K562 (cell line): ENCODE results near the gene LBR. TPM values are rescaled to one million over a fixed set of nuclear protein-coding genes. Genes with fewer than 3 reads are reported as not detected.

Experiments
- ATAC-seq: fragments of 200-7000 bp; cut with Tn5 transposase; 3 replicates; pipeline ENCODE4 v1.9.1; 2020; ENCODE audit warnings: moderate library complexity
- BruUV-seq: library from RNA; stranded (reverse); fragments of 400-500 nt; replicated peaks from 2 replicates; lab custom pipeline; 2021; lab: Mats Ljungman, UMichigan
- CTCF ChIA-PET: fragments of 300-600 bp; formaldehyde crosslinking; extraction: SDS; loops from one replicate; lab custom pipeline; 2021; ENCODE audit warnings: low intra/inter-chr PET ratio; lab: Yijun Ruan, JAX
- POLR2A ChIA-PET: fragments of 300-600, 350-650 bp; sonication (Branson Sonifier 250); formaldehyde crosslinking; extraction: SDS; loops from one replicate; lab custom pipeline; 2021; ENCODE audit warnings: antibody characterized with exemption, inconsistent platforms; lab: Yijun Ruan, JAX
- DNase-seq, 4 experiments: peaks; one replicate each; pipeline versions ENCODE4 v3.0.0 to v3.0.0-alpha.2; 2011 to 2018; ENCODE audit warnings: low spot score in 3 of 4, mixed read lengths in 3 of 4; ENCODE audit errors: extremely low read depth in 1 of 4
- FAIRE-seq: peaks from 2 replicates; lab custom pipeline; 2011; peaks lifted over from hg19 to GRCh38; lab: Jason Lieb, UNC
- H2AFZ ChIP-seq: 2 replicates; pipeline ENCODE4 v1.6.0; 2011; ENCODE audit warnings: low read depth, low read length, control low read depth, inconsistent platforms
- H3K27ac ChIP-seq: fragments of 200-600 bp; 3 replicates; pipeline ENCODE4 v1.8.0; 2011; ENCODE audit warnings: low read depth, mild to moderate bottlenecking, control low read depth, inconsistent platforms, low read length, moderate library complexity, mixed read lengths; ENCODE audit errors: extremely low read depth
- H3K27me3 ChIP-seq, 2 experiments: fragments of 300-600 bp in 1 of 2; 2 replicates in 1 of 2; 3 replicates in 1 of 2; pipeline versions ENCODE4 v1.6.0 to v1.8.0; 2011; ENCODE audit warnings: inconsistent platforms in 2 of 2, low read length in 2 of 2, mild to moderate bottlenecking in 1 of 2, mixed read lengths in 1 of 2, moderate library complexity in 1 of 2; ENCODE audit not compliant: control insufficient read depth in 2 of 2, insufficient read depth in 2 of 2
- H3K36me3 ChIP-seq: fragments of 300-600 bp; 3 replicates; pipeline ENCODE4 v1.8.0; 2011; ENCODE audit warnings: mild to moderate bottlenecking, low read length, inconsistent platforms; ENCODE audit not compliant: control insufficient read depth, insufficient read depth
- H3K4me1 ChIP-seq, 2 experiments: fragments of 200-600 bp in 1 of 2; replicated peaks in 1 of 2; 2 replicates in 1 of 2; 3 replicates in 1 of 2; pipeline versions ENCODE4 v1.5.1 to v1.8.0; 2011; ENCODE audit warnings: inconsistent platforms in 2 of 2, low read length in 2 of 2, mild to moderate bottlenecking in 1 of 2, mixed read lengths in 1 of 2, moderate library complexity in 1 of 2; ENCODE audit not compliant: control insufficient read depth in 2 of 2, insufficient read depth in 2 of 2
- H3K4me2 ChIP-seq: 2 replicates; pipeline ENCODE4 v1.6.1; 2011; ENCODE audit warnings: low read length, control low read depth, inconsistent platforms, mixed read lengths; ENCODE audit not compliant: insufficient read depth
- H3K4me3 ChIP-seq: fragments of 200-600 bp; sonication (generic), shearing (Covaris generic); 2 replicates; pipeline ENCODE4 v1.5.1; 2016; ENCODE audit warnings: control low read depth, inconsistent platforms
- H3K79me2 ChIP-seq: fragments of 200-600 bp; 3 replicates; pipeline ENCODE4 v1.8.0; 2011; ENCODE audit warnings: low read length, inconsistent platforms; ENCODE audit not compliant: control insufficient read depth, insufficient read depth
- H3K9ac ChIP-seq, 2 experiments: 2 replicates each; pipeline versions ENCODE4 v1.6.0 to v1.6.1; 2011; ENCODE audit warnings: low read depth in 2 of 2, low read length in 2 of 2, control low read depth in 1 of 2, inconsistent platforms in 1 of 2, mild to moderate bottlenecking in 1 of 2, mixed read lengths in 1 of 2; ENCODE audit not compliant: insufficient read depth in 1 of 2
- H3K9me1 ChIP-seq: one replicate; pipeline ENCODE4 v1.6.0; 2011; ENCODE audit warnings: inconsistent platforms, mild to moderate bottlenecking, low read length, moderate library complexity; ENCODE audit not compliant: control insufficient read depth, insufficient read depth
- H3K9me3 ChIP-seq: replicated peaks from 2 replicates; pipeline ENCODE4 v1.5.1; 2011; ENCODE audit warnings: low read depth, low read length, inconsistent platforms; ENCODE audit not compliant: control insufficient read depth, insufficient read depth
- H4K20me1 ChIP-seq: replicated peaks from 2 replicates; pipeline ENCODE4 v1.6.1; 2011; ENCODE audit warnings: low read length, inconsistent platforms, mixed read lengths; ENCODE audit not compliant: control insufficient read depth, insufficient read depth
- CEBPB ChIP-seq: fragments of 450-650 bp; IDR thresholded peaks from 2 replicates; pipeline ENCODE4 v1.6.1; 2016; ENCODE audit warnings: missing genetic modification characterization, missing compliant biosample characterization
- CEBPG ChIP-seq, 3 experiments: fragments of 200-800 bp in 1 of 3; sonication (Bioruptor generic) in 1 of 3; sonication (generic) in 1 of 3; formaldehyde crosslinking in 1 of 3; IDR thresholded peaks in 2 of 3; conservative IDR thresholded peaks in 1 of 3; 2 replicates each; pipeline versions ENCODE4 v1.6.1 to v1.8.0; 2016 to 2022; ENCODE audit warnings: missing compliant biosample characterization in 2 of 3, missing genetic modification characterization in 2 of 3, mild to moderate bottlenecking in 1 of 3, missing genetic modification reagents in 1 of 3
- GABPB2 ChIP-seq: fragments of 250-450 bp; sonication (Bioruptor Pico); conservative IDR thresholded peaks from 2 replicates; pipeline ENCODE4 v1.5.1; 2021; ENCODE audit warnings: mild to moderate bottlenecking
- HDAC8 ChIP-seq: fragments of 450-650 bp; IDR thresholded peaks from 2 replicates; pipeline ENCODE4 v1.6.1; 2016; ENCODE audit warnings: mild to moderate bottlenecking, missing genetic modification characterization, moderate library complexity, missing compliant biosample characterization
- MIER1 ChIP-seq: fragments of 450-650 bp; IDR thresholded peaks from 2 replicates; pipeline ENCODE4 v1.6.1; 2016; ENCODE audit warnings: antibody characterized with exemption, mild to moderate bottlenecking, low read depth
- POLR2B ChIP-seq: fragments of 450-650 bp; IDR thresholded peaks from 2 replicates; pipeline ENCODE4 v1.6.1; 2018; ENCODE audit warnings: low read depth; ENCODE audit not compliant: partially characterized antibody
- SNRNP70 ChIP-seq: fragments of 200-400 bp; formaldehyde crosslinking; optimal IDR thresholded peaks from 2 replicates; pipeline ENCODE3; 2017; ENCODE audit warnings: low read depth, low read length
- SRSF1 ChIP-seq: fragments of 200-400 bp; formaldehyde crosslinking; IDR thresholded peaks from 2 replicates; pipeline ENCODE4 v1.6.1; 2017; ENCODE audit warnings: mild to moderate bottlenecking, low read depth, low read length, moderate library complexity
- ZNF445 ChIP-seq: fragments of 250-450 bp; sonication (Bioruptor Pico); IDR thresholded peaks from 2 replicates; pipeline ENCODE4 v1.4.0; 2020; ENCODE audit warnings: low read depth, mild to moderate bottlenecking, moderate library complexity
- WGBS: fragments of 100-300 bp; shearing (Covaris generic); methylation state at CpG from one replicate; pipeline ENCODE4 v1.1.6; 2016; ENCODE audit warnings: low coverage, mixed read lengths; ENCODE audit not compliant: insufficient coverage; ENCODE audit errors: missing lambda C conversion rate; 5-methylcytosine and 5-hydroxymethylcytosine counted together
- in situ Hi-C: fragments of 300-500 bp; cut with MboI; formaldehyde crosslinking; loops from 4 replicates; pipeline ENCODE4 v1.15.0; 2018; ENCODE audit warnings: inconsistent platforms, mixed read lengths
- intact Hi-C: fragments of 100-400 bp; cut with micrococcal nuclease; formaldehyde crosslinking; loops from 2 replicates; pipeline ENCODE4 v1.14.2; 2022
- polyA plus RNA-seq, 8 experiments: library from polyadenylated mRNA; depleted of rRNA in 4 of 8; stranded (reverse) in 5 of 8; unstranded in 3 of 8; fragments of >200 nt; fragmentation: Nextera tagmentation in 2 of 8; fragmentation: Illumina TruSeq in 1 of 8; extraction: Ambion mirVana in 2 of 8; extraction: Trizol in 1 of 8; gene quantifications; 2 replicates each; pipeline versions ENCODE4 v1.2.1 to v1.2.3, GENCODE V29; 2011 to 2014; ENCODE audit warnings: inconsistent platforms in 1 of 8, missing spikeins in 1 of 8
- total RNA-seq, 7 experiments: library from RNA; depleted of rRNA in 6 of 7; stranded (reverse); fragments of >200 nt in 6 of 7; fragmentation: Illumina TruSeq in 2 of 7; extraction: Trizol in 2 of 7; gene quantifications; 2 replicates each; pipeline versions ENCODE4 v1.2.1 to v1.2.3, GENCODE V29; 2011 to 2021; ENCODE audit warnings: low replicate concordance in 1 of 7
- TF ChIP-seq, protein P1 (sequence below): fragments of 450-650 bp; IDR thresholded peaks from one replicate; pipeline ENCODE4 v1.6.1; 2018; ENCODE audit warnings: mild to moderate bottlenecking, moderate library complexity; ENCODE audit not compliant: partially characterized antibody

LBR gene
- total and polyA plus RNA-seq, 9 of the 15 experiments (the other 6 are each of a cell fraction or from before 2014, with no cell fraction given): 102 to 229 (median 197) TPM

GRCh38 chr1:225408249-225408648, 19.6 kb downstream of the LBR start:
- Histone ChIP-seq H3K36me3 (peaks cover 99% of the 10 kb centered on the region), H4K20me1 (no peaks in the 10 kb centered on the region), H3K9me1 (no peaks in the 10 kb centered on the region), H3K9ac (no peak overlapping the region), H3K4me2 (no peak overlapping the region), H3K9me3 (no peaks in the 10 kb centered on the region), H2AFZ (no peak overlapping the region), H3K27me3 (no peaks in the 10 kb centered on the region), H3K79me2 (peaks cover 31% of the 10 kb centered on the region; the same call in 2 of the 3 replicates), H3K4me1 (no peaks in the 10 kb centered on the region), H3K27ac (no peak overlapping the region), H3K4me3 (no peak overlapping the region)
- intact Hi-C loops: no loop called here
- POLR2A ChIA-PET: interaction anchor here (0.9 to 4.4 kb wide), 8 partner anchors 9 to 20 kb away, joined by 3 to 17 read pairs (median 4); no protein-coding TSS in a partner anchor
- ATAC-seq (no peak), FAIRE-seq (no peak), DNase-seq (no peak)
- 95% methylated on average over 4 of the region's 4 CpGs for WGBS
- TF ChIP-seq POLR2B: peak; percentile 21
- TF ChIP-seq, protein P1, sequence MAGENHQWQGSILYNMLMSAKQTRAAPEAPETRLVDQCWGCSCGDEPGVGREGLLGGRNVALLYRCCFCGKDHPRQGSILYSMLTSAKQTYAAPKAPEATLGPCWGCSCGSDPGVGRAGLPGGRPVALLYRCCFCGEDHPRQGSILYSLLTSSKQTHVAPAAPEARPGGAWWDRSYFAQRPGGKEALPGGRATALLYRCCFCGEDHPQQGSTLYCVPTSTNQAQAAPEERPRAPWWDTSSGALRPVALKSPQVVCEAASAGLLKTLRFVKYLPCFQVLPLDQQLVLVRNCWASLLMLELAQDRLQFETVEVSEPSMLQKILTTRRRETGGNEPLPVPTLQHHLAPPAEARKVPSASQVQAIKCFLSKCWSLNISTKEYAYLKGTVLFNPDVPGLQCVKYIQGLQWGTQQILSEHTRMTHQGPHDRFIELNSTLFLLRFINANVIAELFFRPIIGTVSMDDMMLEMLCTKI: no peak
- no peak for TF ChIP-seq HDAC8
- BruUV-seq: TSS peak; percentile 5
- in situ Hi-C loops: no loop called here
- CTCF ChIA-PET: no interaction called here

DNA sequence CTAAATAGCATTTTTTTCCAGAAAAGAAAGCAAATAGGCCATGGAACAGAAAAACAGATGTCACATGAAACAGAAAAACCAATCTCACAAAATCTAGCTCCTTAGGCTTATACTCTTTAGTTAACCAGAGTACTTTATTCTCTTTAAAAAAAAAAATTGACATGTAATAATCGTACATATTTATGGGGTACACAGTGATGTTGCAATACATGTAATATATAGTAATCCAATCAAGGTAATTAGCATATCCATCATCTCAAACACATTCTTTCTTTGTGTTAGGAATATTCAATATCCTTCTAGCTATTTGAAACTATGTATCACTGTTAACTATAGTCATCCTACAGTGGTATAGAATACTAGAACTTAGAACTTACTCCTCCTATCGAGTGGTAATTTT, 20.1 kb downstream of the LBR start:
- peaks cover 99% of the 10 kb centered on the region for H3K36me3 ChIP-seq
- no peak overlapping the region for H3K4me2 ChIP-seq
- intact Hi-C loops: no loop called here
- no peak for DNase-seq
- no peak for FAIRE-seq
- H3K27ac ChIP-seq: no peak overlapping the region
- no peaks in the 10 kb centered on the region for H3K4me1 ChIP-seq
- no peaks in the 10 kb centered on the region for H3K27me3 ChIP-seq
- no peak overlapping the region for H3K9ac ChIP-seq
- no TSS peak for BruUV-seq
- peaks cover 27% of the 10 kb centered on the region; the same call in 2 of the 3 replicates for H3K79me2 ChIP-seq
- no peak overlapping the region for H2AFZ ChIP-seq
- no peaks in the 10 kb centered on the region for H3K9me1 ChIP-seq
- no peak for ATAC-seq
- WGBS: 93% methylated on average over 2 of the region's 2 CpGs
- ChIA-PET CTCF (no interaction called here), POLR2A (interaction anchor here (0.9 to 5.0 kb wide), 7 partner anchors 9 to 21 kb away, joined by 3 to 18 read pairs (median 5); no protein-coding TSS in a partner anchor)
- no peaks in the 10 kb centered on the region for H4K20me1 ChIP-seq
- H3K4me3 ChIP-seq: no peak overlapping the region
- H3K9me3 ChIP-seq: no peaks in the 10 kb centered on the region
- no peak for TF ChIP-seq GABPB2
- TF ChIP-seq CEBPB (tag): peak; percentile 78
- no peak for TF ChIP-seq ZNF445
- TF ChIP-seq SNRNP70: no peak
- TF ChIP-seq CEBPG (CRISPR knock-in tag; IDR thresholded peaks at IDR 0.05): no peak
- peak; percentile 49 to 79; a peak in 3 of 4 replicates for TF ChIP-seq CEBPG (tag; conservative IDR thresholded peaks at IDR 0.05 in 1 of 2, IDR thresholded peaks at IDR 0.05 in 1 of 2)
- TF ChIP-seq MIER1: no peak
- no peak for TF ChIP-seq SRSF1
- in situ Hi-C loops: no loop called here
